ENCODE measurements around the gene SH3BGR. TPM values are rescaled to one million over a fixed set of nuclear protein-coding genes. Genes with fewer than 3 reads are reported as not detected.

SH3BGR gene
- total and polyA plus RNA-seq, 10 of the 15 experiments (the other 5 are each of a cell fraction or from before 2014, with no cell fraction given), result 0.45 to 3.5 (median 1.7) TPM

- no peaks in the 10 kb centered on the region for H3K4me1 ChIP-seq (ENCODE audit: control insufficient read depth, insufficient read depth, low read length)
- ChIA-PET RAD21 (ENCODE audit: unreplicated experiment) (no interaction called here), POLR2A (no interaction called here), CTCF (no interaction called here), SMC1A (ENCODE audit: uncharacterized antibody, unreplicated experiment) (no interaction called here)
- no peak overlapping the region for H3K4me3 ChIP-seq
- FAIRE-seq (no peak), ATAC-seq (no peak), DNase-seq (ENCODE audit: low read depth, low spot score) (no peak)
- BruUV-seq (replicated peaks), result no TSS peak
- H4K20me1 ChIP-seq (ENCODE audit: control insufficient read depth, insufficient read depth), result no peaks in the 10 kb centered on the region
- no peak overlapping the region for H2AFZ ChIP-seq (ENCODE audit: control insufficient read depth, low read depth, low read length)
- H3K9me3 ChIP-seq (replicated peaks; ENCODE audit: control insufficient read depth, insufficient read depth, low read length), result no peaks in the 10 kb centered on the region; the same call in 2 of the 3 replicates
- no peaks in the 10 kb centered on the region for H3K27me3 ChIP-seq (replicated peaks in 1 of 2; ENCODE audit: control insufficient read depth in 2 of 2, insufficient read depth in 2 of 2, low read length in 1 of 2)
- H3K79me2 ChIP-seq (ENCODE audit: control insufficient read depth, insufficient read depth, low read length), result no peaks in the 10 kb centered on the region
- 42% methylated on average over 3 of the region's 3 CpGs for WGBS (ENCODE audit: insufficient coverage, insufficient replicate concordance, low lambda C conversion rate, missing lambda C conversion rate)
- no peak overlapping the region for H3K9ac ChIP-seq (ENCODE audit: control insufficient read depth, insufficient read depth, low read length)
- TF ChIP-seq SKIL (IDR thresholded peaks at IDR 0.05; ENCODE audit: low read depth, poor library complexity, severe bottlenecking) (no peak), RAD21 (IDR thresholded peaks at IDR 0.05; ENCODE audit: insufficient read depth, low read depth, low read length) (no peak), SMC3 (IDR thresholded peaks at IDR 0.05; ENCODE audit: borderline replicate concordance, low read length) (no peak), EP300 (IDR thresholded peaks at IDR 0.05; ENCODE audit: borderline replicate concordance in 1 of 2, control insufficient read depth in 1 of 2, low read depth in 2 of 2, low read length in 2 of 2) (no peak), BHLHE40 (IDR thresholded peaks at IDR 0.05; ENCODE audit: borderline replicate concordance in 1 of 2, low read depth in 2 of 2, low read length in 1 of 2) (no peak), TCF7 (IDR thresholded peaks at IDR 0.05; ENCODE audit: borderline replicate concordance) (no peak), CREB1 (IDR thresholded peaks at IDR 0.05; ENCODE audit: low read depth) (no peak), ZNF207 (IDR thresholded peaks at IDR 0.05; ENCODE audit: borderline replicate concordance) (no peak)
- no peaks in the 10 kb centered on the region for H3K36me3 ChIP-seq (ENCODE audit: control insufficient read depth in 2 of 2, insufficient read depth in 2 of 2, low read length in 1 of 2)
- H3K4me2 ChIP-seq (ENCODE audit: control insufficient read depth, insufficient read depth), result no peak overlapping the region
- H3K27ac ChIP-seq (ENCODE audit: control insufficient read depth, insufficient read depth), result no peak overlapping the region
- intact Hi-C loops (cut with micrococcal nuclease; ENCODE audit: unreplicated experiment), result no loop called here
- in situ Hi-C loops (cut with MboI), result no loop called here
Observed at GRCh38 chr21:39553331-39553730, 101.6 kb downstream of the SH3BGR start.
